Measurements from ENCODE around the gene NAV3. TPM values are rescaled to one million over a fixed set of nuclear protein-coding genes. Genes with fewer than 3 reads are reported as not detected.
"Not testable (repeated sequence)": the region's sequence is repeated elsewhere in the genome, so short reads cannot be mapped to it uniquely, and the experiment has no call there.

NAV3 gene
- total and polyA plus RNA-seq, 4 donors, result 0.22 to 1.7 (median 0.71) TPM

GRCh38 chr12:78101946-78102635, 271.4 kb downstream of the NAV3 start:
- Histone ChIP-seq H3K27me3 (ENCODE audit: control insufficient read depth in 4 of 4, insufficient read depth in 4 of 4, low read length in 3 of 4) (no peaks in the 10 kb centered on the region), H3K27ac (ENCODE audit: low read depth in 1 of 2, low read length in 2 of 2) (no peak overlapping the region), H3K4me3 (ENCODE audit: low read depth in 1 of 3, low read length in 3 of 3) (no peak overlapping the region), H3K9me3 (ENCODE audit: control insufficient read depth in 4 of 4, low read length in 3 of 4) (no peaks in the 10 kb centered on the region), H3K9ac (ENCODE audit: low read depth in 1 of 2, low read length in 2 of 2) (no peak overlapping the region), H3K36me3 (ENCODE audit: control insufficient read depth in 4 of 4, insufficient read depth in 3 of 4, low read depth in 1 of 4, low read length in 3 of 4) (no peaks in the 10 kb centered on the region), H3K4me1 (ENCODE audit: control insufficient read depth in 4 of 4, insufficient read depth in 4 of 4, low read length in 3 of 4) (no peaks in the 10 kb centered on the region)
- no peak for DNase-seq (ENCODE audit: low spot score)
- TF ChIP-seq ATF3 (IDR thresholded peaks at IDR 0.05), result no peak
- no peak for TF ChIP-seq RXRA (IDR thresholded peaks at IDR 0.05)
- no peak for TF ChIP-seq RAD21 (IDR thresholded peaks at IDR 0.05)
- TF ChIP-seq MAX (IDR thresholded peaks at IDR 0.05), result no peak
- TF ChIP-seq ZBTB33 (IDR thresholded peaks at IDR 0.05), result no peak
- TF ChIP-seq SP1 (IDR thresholded peaks at IDR 0.05), result no peak
- TF ChIP-seq FOXA2 (IDR thresholded peaks at IDR 0.05), result no peak
- WGBS, result 62% methylated on average over 4 of the region's 4 CpGs

- H3K36me3 ChIP-seq (ENCODE audit: control insufficient read depth in 4 of 4, insufficient read depth in 3 of 4, low read depth in 1 of 4, low read length in 3 of 4); H3K4me3 ChIP-seq (ENCODE audit: low read depth in 1 of 3, low read length in 3 of 3); H3K9ac ChIP-seq (ENCODE audit: low read depth in 1 of 2, low read length in 2 of 2); H3K4me1 ChIP-seq (ENCODE audit: control insufficient read depth in 4 of 4, insufficient read depth in 4 of 4, low read length in 3 of 4); H3K9me3 ChIP-seq (ENCODE audit: control insufficient read depth in 4 of 4, low read length in 3 of 4); DNase-seq (ENCODE audit: low spot score); H3K27ac ChIP-seq (ENCODE audit: low read depth in 1 of 2, low read length in 2 of 2); H3K27me3 ChIP-seq (ENCODE audit: control insufficient read depth in 4 of 4, insufficient read depth in 4 of 4, low read length in 3 of 4): not testable (repeated sequence)
- WGBS, result 88% methylated on average over 2 of the region's 2 CpGs
Observed at GRCh38 chr12:78102801-78103200, 272.1 kb downstream of the NAV3 start.

- no peak overlapping the region for H3K4me3 ChIP-seq (ENCODE audit: low read depth in 1 of 3, low read length in 3 of 3)
- no peak overlapping the region for H3K9ac ChIP-seq (ENCODE audit: low read depth in 1 of 2, low read length in 2 of 2)
- H3K9me3 ChIP-seq (ENCODE audit: control insufficient read depth in 4 of 4, low read length in 3 of 4), result peaks cover 0 to 7% (median 1%) of the 10 kb centered on the region in 4 donors
- no peak overlapping the region for H3K27ac ChIP-seq (ENCODE audit: low read depth in 1 of 2, low read length in 2 of 2)
- no peak for TF ChIP-seq EGR1 (IDR thresholded peaks at IDR 0.05; ENCODE audit: low read depth in 2 of 2)
- TF ChIP-seq TAF1 (conservative IDR thresholded peaks at IDR 0.05), result no peak
- TF ChIP-seq HNF4G (IDR thresholded peaks at IDR 0.05), result no peak
- no peak for TF ChIP-seq RAD21 (IDR thresholded peaks at IDR 0.05)
- no peak for TF ChIP-seq REST (IDR thresholded peaks at IDR 0.05)
- no peak for TF ChIP-seq MAX (IDR thresholded peaks at IDR 0.05)
- no peak for TF ChIP-seq YY1 (IDR thresholded peaks at IDR 0.05)
- no peak for TF ChIP-seq FOXA1 (IDR thresholded peaks at IDR 0.05)
- TF ChIP-seq GABPA (IDR thresholded peaks at IDR 0.05 in 1 of 2, conservative IDR thresholded peaks at IDR 0.05 in 1 of 2), result no peak
- TF ChIP-seq RXRA (IDR thresholded peaks at IDR 0.05), result no peak
- no peaks in the 10 kb centered on the region for H3K27me3 ChIP-seq (ENCODE audit: control insufficient read depth in 4 of 4, insufficient read depth in 4 of 4, low read length in 3 of 4)
- no peaks in the 10 kb centered on the region for H3K4me1 ChIP-seq (ENCODE audit: control insufficient read depth in 4 of 4, insufficient read depth in 4 of 4, low read length in 3 of 4)
- WGBS, result 57% methylated on average over 1 of the region's 1 CpG
- H3K36me3 ChIP-seq (ENCODE audit: control insufficient read depth in 4 of 4, insufficient read depth in 3 of 4, low read depth in 1 of 4, low read length in 3 of 4), result no peaks in the 10 kb centered on the region
- DNase-seq (ENCODE audit: low spot score), result no peak
Observed at GRCh38 chr12:78115889-78116288, 285.2 kb downstream of the NAV3 start.
